HG03066 (cell line): ENCODE data around the gene CYTH2.
"Not testable (repeated sequence)": the region's sequence is repeated elsewhere in the genome, so short reads cannot be mapped to it uniquely, and the experiment has no call there.

Source experiments
- ATAC-seq: cut with Tn5 transposase; IDR thresholded peaks from one replicate; pipeline ENCODE4 v1.9.1; 2021; ENCODE audit warnings: low read depth; ENCODE audit not compliant: unreplicated experiment

CYTH2 gene

DNA sequence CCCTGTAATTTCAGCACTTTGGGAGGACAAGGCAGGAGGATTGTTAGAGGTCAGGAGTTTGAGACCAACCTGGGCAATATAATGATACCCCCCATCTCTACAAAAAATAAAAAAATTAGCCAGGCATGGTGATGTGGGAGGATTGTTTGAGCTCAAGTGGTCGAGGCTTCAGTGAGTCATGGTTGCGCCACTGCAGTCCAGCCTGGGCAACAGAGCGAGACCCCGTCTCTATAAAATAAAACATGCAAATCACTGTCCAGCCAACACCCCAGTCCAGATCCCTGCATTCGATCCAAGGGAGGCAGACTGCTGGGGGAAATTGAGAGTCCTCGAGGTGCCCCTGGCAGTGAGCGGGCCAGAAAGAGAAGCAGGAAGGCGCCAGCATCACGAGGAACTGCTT is 7.0 kb downstream of the CYTH2 start:
- ATAC-seq = no peak

GRCh38 chr19:48477067-48477685 is 8.0 kb downstream of the CYTH2 start:
- no peak for ATAC-seq

GRCh38 chr19:48477698-48478338 is 8.6 kb downstream of the CYTH2 start:
- no peak for ATAC-seq

DNA sequence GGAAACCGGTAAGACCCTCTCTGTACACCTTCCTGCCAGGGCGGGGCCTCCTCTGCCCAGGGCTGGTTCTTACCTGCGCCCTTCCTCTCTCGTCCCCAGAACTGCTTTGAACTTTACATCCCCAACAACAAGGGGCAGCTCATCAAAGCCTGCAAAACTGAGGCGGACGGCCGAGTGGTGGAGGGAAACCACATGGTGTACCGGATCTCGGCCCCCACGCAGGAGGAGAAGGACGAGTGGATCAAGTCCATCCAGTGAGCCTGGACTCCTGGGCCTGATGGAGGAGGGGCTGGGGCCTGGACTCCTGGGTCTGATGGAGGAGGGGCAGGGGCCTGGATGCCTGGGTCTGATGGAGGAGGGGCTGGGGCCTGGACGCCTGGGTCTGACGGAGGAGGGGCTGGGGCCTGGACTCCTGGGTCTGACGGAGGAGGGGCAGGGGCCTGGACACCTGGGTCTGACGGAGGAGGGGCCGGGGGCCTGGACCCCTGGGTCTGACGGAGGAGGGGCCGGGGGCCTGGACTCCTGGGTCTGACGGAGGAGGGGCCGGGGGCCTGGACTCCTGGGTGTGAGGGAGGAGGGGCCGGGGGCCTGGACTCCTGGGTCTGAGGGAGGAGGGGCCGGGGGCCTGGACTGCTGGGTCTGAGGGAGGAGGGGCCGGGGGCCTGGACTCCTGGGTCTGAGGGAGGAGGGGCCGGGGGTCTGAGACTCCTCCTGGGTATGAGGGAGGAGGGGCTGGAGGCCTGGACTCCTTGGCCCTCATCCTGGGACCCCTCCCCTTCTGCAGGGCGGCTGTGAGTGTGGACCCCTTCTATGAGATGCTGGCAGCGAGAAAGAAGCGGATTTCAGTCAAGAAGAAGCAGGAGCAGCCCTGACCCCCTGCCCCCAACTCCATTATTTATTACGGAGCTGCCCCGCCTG is 9.4 kb downstream of the CYTH2 start:
- ATAC-seq = no peak

GRCh38 chr19:48479686-48480085 is 10.5 kb downstream of the CYTH2 start:
- no peak for ATAC-seq

DNA sequence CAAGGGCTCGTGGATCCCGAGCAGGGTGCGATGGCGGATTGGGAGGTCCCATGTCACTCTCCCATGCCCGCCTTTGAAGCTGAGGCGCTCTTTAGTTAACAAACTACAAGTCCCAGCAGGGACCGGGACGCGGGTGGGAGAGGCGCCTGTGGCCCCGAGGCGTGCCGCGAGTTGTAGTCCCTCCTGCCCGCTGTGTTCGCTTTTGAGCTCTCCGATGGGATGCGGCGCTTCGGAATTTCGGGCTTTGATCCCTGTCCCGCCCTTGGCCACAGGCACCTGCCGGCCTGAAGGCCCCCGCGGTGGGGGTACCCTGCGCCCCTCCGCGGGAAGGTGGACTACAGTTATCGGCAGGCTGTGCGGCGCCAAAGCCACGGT is 11.0 kb downstream of the CYTH2 start:
- ATAC-seq = no peak

DNA sequence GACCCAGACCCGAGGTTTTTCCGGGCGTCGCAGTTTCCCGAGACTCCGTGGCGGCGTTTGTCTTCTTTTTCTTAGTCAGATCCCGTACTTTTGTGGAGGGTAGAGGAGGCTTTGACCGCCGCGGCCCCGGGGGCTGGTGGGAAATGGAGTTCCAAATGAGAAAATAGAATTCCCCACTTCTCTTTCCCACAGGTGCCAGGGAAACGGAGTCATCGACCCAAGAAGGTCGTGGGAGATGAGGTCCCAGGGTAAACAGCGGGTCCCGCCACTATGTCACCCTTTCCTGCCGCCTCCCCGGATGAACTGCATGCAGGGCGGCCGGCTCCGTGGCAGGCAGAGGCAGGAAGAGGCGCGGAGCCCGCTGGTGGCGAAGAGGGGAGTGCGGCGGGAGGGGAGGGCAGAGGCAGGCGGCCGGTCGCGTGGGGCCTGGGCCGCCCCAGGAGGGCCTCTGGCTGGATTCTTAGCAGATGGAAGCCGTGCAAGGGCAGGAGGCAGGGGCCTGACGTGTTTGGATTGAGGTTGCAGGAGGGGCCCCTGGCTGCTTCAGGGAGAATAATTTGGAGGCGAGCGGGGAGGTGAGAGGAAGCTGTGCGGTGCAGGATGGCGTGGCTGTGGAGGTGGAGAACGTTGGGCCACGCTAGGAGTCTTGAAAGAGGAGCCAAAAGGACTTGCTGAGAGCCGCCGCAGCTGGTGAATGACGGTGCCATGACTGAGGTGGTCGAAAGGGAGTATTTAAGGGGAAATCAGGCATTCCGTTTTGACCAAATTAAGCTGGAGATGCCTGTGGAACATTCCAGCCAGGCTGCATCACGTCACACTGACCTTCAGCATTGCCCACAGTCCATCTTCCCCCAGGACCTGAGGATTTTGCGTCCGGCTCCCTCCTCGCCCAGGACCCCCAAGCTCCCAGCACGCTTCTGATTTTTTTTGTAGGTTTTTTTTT is 11.7 kb downstream of the CYTH2 start:
- ATAC-seq = no peak

GRCh38 chr19:48481846-48482639 is 12.9 kb downstream of the CYTH2 start:
- no peak for ATAC-seq

DNA sequence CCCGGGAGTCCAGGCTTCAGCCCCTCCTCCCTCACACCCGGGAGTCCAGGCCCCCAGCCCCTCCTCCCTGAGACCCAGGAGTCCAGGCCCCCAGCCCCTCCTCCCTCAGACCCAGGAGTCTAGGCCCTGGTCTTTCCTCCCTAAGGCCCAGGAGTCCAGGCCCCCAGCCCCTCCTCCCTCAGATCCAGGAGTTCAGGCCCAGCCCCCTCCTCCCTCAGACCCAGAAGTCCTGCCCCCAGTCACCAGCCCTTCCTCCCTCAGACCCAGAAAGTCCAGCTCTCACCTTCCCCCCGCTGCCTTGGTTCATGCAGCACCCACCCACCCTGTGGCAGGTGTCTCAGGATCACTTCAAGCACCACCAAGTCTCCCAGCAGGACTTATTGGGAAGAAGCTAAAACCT is 14.1 kb downstream of the CYTH2 start:
- no peak for ATAC-seq

GRCh38 chr19:48484247-48484893 is 15.2 kb downstream of the CYTH2 start:
- ATAC-seq = no peak

DNA sequence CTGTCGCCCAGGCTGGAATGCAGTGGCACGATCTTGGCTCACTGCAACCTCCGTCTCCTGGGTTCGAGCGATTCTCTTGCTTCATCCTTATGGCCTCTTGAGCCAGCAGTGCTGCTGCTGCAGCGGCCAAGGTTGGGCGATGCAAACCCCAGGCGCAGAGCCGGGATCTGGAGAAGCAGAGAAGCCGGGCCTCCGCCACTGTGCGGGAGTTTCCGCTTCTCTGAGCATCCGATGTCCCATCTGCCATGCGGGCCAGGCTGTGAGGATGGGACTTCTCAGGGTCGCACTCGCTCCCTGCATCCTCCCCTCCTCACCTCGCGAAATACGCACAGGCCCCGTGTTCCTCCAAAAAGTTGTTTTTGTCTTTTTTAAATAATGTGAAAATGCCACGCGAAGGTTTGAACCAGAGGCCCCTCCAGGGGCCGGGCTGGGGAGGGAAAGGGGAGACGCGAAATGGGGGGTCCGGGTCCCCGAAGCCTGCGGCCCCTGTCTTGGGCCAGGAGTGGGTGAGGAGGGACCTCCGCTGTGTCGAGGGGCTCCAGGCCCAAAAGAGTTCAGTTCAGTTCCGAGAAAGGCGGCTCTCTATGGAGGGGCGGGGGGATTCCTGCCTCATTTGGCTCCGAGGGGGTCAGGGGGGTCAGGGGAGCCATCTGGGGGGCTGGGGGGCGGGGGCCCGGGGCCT is 15.9 kb downstream of the CYTH2 start:
- ATAC-seq = no peak

DNA sequence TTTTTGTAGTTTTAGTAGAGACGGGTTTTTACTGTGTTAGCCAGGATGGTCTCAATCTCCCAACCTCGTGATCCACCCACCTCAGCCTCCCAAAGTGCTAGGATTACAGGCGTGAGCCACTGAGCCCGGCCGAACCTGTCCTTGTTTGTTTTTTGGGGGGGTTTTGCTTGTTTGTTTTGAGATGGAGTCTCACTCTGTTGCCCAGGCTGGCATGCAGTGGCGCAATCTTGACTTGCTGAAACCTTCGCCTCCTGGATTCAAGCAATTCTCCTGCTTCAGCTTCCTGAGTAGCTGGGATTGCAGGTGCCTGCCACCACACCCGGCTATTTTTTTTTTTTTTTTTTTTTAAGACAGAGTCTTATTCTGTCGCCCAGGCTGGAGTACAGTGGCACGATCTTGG is 17.5 kb downstream of the CYTH2 start:
- not testable (repeated sequence) for ATAC-seq

DNA sequence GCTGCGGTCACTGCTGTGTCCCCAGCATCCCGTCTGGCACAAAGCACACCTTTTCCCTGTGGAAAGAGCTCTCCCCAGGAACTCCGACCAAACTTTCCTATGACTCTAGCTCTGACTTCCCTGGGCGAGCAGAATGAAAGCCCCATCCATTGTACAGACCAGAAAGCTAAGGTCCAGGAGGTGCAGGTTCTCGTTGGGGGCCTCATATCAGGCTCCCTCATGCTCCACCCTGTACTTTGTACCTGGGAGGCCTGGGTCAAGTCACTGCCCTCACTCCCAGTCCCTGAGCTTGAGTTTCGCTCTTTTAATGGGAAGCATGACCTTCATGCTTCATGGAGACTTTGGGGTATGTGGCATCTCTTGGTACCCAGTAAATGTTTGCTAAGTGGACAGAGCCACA is 18.4 kb downstream of the CYTH2 start:
- no peak for ATAC-seq

DNA sequence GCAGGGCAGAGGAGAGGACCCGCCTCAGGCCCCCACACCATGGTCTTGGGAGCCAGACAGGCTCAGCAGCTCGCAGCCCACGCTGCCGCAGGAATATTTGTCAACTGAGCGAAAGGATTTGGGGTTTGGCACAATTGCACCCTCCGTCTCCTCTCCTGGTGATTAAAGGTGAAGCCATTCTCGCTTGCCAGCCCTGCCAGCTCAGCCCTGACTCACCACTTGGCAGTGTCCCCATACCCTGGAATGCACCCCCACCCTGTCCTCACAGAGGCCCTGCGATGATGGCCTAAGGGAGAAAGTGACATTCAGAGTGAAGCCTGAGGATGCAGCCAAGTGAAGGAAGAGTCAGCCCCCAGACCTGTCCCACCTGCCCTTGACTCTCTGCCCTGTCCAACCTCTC is 18.8 kb downstream of the CYTH2 start:
- no peak for ATAC-seq

DNA sequence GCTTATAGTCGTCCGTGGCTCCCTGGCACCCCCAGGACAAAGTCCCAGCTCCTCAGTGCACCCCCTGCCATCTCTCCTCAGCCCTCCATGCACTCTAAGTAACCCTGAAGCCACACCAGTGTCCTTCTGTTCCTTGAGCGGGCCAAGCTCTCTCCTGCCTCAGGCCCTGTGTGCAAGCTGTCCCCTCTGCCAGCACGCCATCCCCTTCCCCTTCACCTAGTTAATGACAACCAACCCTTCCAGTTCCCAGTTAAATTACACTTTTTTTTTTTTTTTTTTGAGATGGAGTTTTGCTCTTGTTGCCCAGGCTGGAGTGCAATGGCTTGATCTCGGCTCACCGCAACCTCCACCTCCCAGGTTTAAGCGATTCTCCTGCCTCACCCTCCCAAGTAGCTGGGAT is 19.3 kb downstream of the CYTH2 start:
- not testable (repeated sequence) for ATAC-seq

DNA sequence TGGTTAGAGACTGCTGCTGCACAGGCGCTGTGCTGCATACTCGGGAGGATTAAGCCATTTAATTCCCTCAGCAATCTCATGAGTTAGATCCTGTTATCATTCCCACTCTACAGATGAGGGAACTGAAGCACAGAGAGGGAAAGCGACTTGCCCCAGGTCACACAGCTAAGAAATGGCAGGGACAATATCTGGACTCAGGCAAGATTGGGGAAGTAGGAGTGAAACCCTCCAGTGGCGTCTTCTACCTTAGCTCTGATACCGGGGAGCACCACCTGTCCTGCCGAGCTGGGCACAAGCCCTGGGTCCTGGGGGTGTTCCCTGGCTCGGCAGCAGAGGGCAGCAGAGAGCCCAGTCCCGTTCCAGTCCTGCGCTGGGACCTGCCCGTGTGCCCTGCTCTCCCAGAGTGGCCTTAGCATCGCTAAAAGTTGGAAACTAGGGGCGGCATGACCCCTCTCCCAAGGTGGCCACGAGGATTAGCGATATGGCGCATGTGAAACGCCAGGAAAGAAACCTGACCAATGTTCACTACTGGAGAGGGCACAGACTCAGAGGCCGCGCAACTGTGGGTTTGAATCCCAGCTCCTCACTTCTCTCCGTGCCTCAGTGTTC is 20.5 kb downstream of the CYTH2 start:
- ATAC-seq = no peak

DNA sequence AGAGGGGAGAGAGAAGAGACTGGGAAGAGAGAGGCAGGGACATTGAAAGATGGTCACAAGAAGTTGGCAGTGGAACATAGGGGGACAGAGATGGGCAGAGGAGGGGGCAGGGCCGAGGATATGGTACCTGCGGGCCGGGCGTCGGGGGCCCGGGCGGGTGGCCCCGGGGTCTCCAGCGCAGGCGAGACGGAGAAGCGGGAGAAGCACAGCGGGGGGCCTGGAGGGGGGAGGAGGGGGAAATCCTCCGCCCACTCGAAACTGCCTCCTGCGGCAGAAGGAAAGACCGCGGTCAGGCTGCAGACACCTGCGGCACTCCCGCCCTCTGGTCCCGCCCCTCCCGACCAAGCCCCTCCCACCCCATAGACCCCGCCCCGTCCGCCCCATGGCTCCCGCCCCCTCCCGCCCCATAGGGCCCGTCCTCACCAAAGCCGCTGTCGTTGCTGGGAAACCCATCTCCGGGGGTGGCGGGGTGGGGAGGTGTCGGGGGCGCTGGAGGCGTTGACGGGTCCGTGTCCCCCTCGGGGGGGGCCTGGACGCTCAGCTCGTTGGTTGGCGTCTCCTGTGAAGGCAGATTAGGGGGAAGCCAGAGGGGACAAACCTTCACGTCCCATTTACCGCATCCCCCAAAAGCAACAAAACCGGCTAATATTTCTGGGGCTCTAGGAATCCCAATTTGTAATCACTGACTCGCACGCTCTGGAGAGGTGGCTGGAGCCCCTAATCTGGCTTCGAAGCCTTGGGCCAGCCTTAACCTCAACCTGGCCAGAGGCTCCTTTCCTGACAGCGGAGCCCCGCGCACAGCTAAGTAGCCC is 22.0 kb downstream of the CYTH2 start:
- ATAC-seq = no peak

DNA sequence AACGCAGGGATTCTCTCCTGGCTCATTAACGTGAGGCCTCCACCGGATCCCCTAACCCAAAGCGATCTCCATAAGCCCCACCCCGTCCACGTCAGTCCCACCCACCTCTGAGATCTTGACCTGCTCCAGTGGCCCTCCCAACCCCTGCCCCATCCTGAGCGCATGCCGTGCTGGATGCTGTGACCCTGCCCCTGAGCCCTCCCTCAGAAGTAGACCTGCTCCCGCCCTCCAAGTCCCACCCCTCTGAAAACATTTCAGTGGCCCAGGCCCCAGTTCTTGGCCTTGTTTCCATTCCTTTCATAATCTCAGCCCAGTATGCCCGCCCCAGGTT is 22.6 kb downstream of the CYTH2 start:
- ATAC-seq = no peak
